Smooth muscle cell (in vitro differentiated cells): ENCODE measurements around the gene CACNA1G. TPM values are rescaled to one million over a fixed set of nuclear protein-coding genes. Genes with fewer than 3 reads are reported as not detected.

Experiments
- DNase-seq: peaks from one replicate; lab custom pipeline; 2025; ENCODE audit not compliant: unreplicated experiment; lab: John Stamatoyannopoulos, UW
- H2AFZ ChIP-seq: fragments of 200-600 bp; sonication (generic); 2 replicates; pipeline ENCODE4 v1.6.0; 2016; ENCODE audit warnings: antibody characterized with exemption, low read depth, mild to moderate bottlenecking
- H3F3A ChIP-seq: fragments of 200-600 bp; sonication (generic); 2 replicates; pipeline ENCODE4 v1.6.0; 2017; ENCODE audit warnings: antibody characterized with exemption, low read depth
- H3K27ac ChIP-seq: fragments of 200-600 bp; sonication (generic); 2 replicates; pipeline ENCODE4 v1.5.1; 2016; ENCODE audit warnings: low read depth, mild to moderate bottlenecking
- H3K27me3 ChIP-seq: fragments of 200-600 bp; sonication (generic); 2 replicates; pipeline ENCODE4 v1.6.1; 2016; ENCODE audit warnings: low read depth, mild to moderate bottlenecking
- H3K36me3 ChIP-seq: fragments of 200-600 bp; sonication (generic); 2 replicates; pipeline ENCODE4 v1.5.1; 2016; ENCODE audit warnings: low read depth
- H3K4me1 ChIP-seq: fragments of 200-600 bp; sonication (generic); 2 replicates; pipeline ENCODE4 v1.5.1; 2016; ENCODE audit warnings: low read depth
- H3K4me2 ChIP-seq: fragments of 200-600 bp; sonication (generic); 2 replicates; pipeline ENCODE4 v1.6.0; 2016; ENCODE audit warnings: mild to moderate bottlenecking
- H3K4me3 ChIP-seq: fragments of 200-600 bp; sonication (generic); 2 replicates; pipeline ENCODE4 v1.5.1; 2016; ENCODE audit warnings: mild to moderate bottlenecking
- H3K79me2 ChIP-seq: fragments of 200-600 bp; sonication (generic); 2 replicates; pipeline ENCODE4 v1.6.0; 2016; ENCODE audit warnings: low read depth, mild to moderate bottlenecking
- H3K9ac ChIP-seq: fragments of 200-600 bp; sonication (generic); 2 replicates; pipeline ENCODE4 v1.6.0; 2016; ENCODE audit warnings: low read depth
- H3K9me3 ChIP-seq: fragments of 200-600 bp; sonication (generic); replicated peaks from 2 replicates; pipeline ENCODE4 v1.5.1; 2016; ENCODE audit warnings: low read depth
- H4K20me1 ChIP-seq: fragments of 200-600 bp; sonication (generic); 2 replicates; pipeline ENCODE4 v1.6.0; 2016; ENCODE audit warnings: low read depth
- WGBS: methylation state at CpG from one replicate; pipeline ENCODE4 v1.1.7; 2016; ENCODE audit warnings: low lambda C conversion rate; 5-methylcytosine and 5-hydroxymethylcytosine counted together
- polyA plus RNA-seq: library from polyadenylated mRNA; unstranded; fragments of >200 nt; fragmentation: Nextera tagmentation; extraction: Ambion mirVana; gene quantifications from 2 replicates; pipeline ENCODE4 v1.2.1, GENCODE V29; 2016
- total RNA-seq: library from RNA; depleted of rRNA; stranded (reverse); fragments of >200 nt; gene quantifications from 2 replicates; pipeline ENCODE4 v1.2.3, GENCODE V29; 2014
- TF ChIP-seq, protein P1 (sequence below): fragments of 200-600 bp; sonication (generic); IDR thresholded peaks from 2 replicates; pipeline ENCODE4 v1.5.1; 2017; ENCODE audit warnings: borderline replicate concordance, mild to moderate bottlenecking, antibody characterized with exemption; ENCODE audit not compliant: insufficient read depth, poor library complexity, severe bottlenecking

CACNA1G gene
- total and polyA plus RNA-seq, 2 experiments from 2014 or later: 1.6 to 1.7 TPM

DNA sequence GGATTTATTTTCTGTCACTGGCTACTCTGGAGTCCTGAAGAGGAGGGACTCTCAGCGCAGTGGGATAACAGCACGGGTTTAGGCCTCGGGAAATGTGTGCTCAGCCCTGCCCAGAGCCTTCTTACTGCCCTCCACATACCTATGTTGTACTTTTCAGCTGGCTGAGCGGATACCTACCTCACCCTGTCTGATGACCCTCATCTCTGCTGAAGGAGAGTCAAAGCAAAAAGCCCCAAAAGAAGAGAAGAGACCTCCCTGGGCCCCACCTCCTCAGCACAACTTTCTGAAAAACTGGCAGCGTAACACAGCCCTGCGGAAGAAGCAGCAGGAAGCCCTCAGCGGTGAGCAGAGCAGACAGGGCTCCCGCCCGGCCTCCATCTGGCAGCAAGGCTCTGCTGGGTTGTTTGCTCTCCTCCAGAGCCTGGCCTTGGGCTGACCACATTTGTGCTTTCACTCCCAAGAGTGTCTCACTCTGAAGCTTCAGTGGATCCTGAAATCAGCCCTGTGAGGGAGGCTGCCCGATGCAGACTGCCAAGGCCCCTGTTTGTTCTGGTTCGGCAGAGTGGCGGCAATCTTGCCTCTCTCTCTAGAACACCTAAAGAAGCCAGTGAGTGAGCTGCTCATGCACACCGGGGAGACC is 42.0 kb upstream of the CACNA1G start:
- Histone ChIP-seq H3K4me1 (peaks cover 6% of the 10 kb centered on the region), H3K27ac (no peak overlapping the region), H2AFZ (no peak overlapping the region)

DNA sequence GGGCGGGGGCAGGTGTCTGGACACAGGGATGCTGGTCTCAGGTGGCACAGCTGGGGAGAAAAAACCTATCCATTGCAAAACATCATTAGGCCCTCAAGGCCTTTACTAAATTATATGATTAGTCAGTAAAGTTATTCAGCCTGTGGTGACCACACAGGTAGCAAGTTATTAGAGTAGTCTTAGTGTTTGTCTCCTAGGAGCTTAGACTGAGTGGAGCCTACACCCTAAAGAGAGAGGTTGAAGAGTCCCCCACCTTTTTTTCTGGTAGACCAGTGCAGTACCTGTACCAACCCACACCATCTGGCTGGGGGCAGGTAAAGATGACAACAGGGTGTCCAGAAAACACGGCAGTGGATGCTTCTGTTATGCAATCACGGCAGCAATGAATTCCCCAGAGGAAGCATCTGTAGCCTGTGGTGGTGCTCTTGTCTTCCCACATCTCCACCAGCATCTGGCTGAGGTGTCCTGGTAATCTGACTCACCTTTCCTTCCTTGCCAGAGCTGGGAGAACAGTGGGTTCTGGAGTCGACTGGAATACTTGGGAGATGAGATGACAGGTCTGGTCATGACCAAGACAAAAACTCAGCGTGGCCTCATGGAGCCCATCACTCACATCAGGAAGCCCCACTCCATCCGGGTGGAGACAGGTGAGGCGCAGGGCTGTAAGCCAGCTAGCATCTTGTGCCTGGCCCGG is 41.2 kb upstream of the CACNA1G start:
- Histone ChIP-seq H3K9me3 (no peaks in the 10 kb centered on the region), H3K4me2 (no peak overlapping the region), H3K4me3 (no peak overlapping the region), H3K27ac (no peak overlapping the region), H3K79me2 (no peaks in the 10 kb centered on the region), H3K9ac (no peak overlapping the region), H3K27me3 (no peaks in the 10 kb centered on the region), H4K20me1 (no peaks in the 10 kb centered on the region), H2AFZ (no peak overlapping the region), H3K36me3 (no peaks in the 10 kb centered on the region), H3F3A (no peaks in the 10 kb centered on the region), H3K4me1 (peaks cover 6% of the 10 kb centered on the region)
- 81% methylated on average over 8 of the region's 8 CpGs for WGBS
- TF ChIP-seq, protein P1, sequence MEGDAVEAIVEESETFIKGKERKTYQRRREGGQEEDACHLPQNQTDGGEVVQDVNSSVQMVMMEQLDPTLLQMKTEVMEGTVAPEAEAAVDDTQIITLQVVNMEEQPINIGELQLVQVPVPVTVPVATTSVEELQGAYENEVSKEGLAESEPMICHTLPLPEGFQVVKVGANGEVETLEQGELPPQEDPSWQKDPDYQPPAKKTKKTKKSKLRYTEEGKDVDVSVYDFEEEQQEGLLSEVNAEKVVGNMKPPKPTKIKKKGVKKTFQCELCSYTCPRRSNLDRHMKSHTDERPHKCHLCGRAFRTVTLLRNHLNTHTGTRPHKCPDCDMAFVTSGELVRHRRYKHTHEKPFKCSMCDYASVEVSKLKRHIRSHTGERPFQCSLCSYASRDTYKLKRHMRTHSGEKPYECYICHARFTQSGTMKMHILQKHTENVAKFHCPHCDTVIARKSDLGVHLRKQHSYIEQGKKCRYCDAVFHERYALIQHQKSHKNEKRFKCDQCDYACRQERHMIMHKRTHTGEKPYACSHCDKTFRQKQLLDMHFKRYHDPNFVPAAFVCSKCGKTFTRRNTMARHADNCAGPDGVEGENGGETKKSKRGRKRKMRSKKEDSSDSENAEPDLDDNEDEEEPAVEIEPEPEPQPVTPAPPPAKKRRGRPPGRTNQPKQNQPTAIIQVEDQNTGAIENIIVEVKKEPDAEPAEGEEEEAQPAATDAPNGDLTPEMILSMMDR: no peak
- DNase-seq: no peak

More for the DNA sequence above, 42.0 kb upstream of the CACNA1G start:
- Histone ChIP-seq H3K9ac (no peak overlapping the region), H3K9me3 (no peaks in the 10 kb centered on the region), H3K4me2 (no peak overlapping the region), H3K4me3 (no peak overlapping the region), H3K27me3 (no peaks in the 10 kb centered on the region), H3K79me2 (no peaks in the 10 kb centered on the region), H4K20me1 (no peaks in the 10 kb centered on the region), H3F3A (no peaks in the 10 kb centered on the region), H3K36me3 (no peaks in the 10 kb centered on the region)
- TF ChIP-seq, protein P1: no peak
- DNase-seq: no peak
- 89% methylated on average over 13 of the region's 13 CpGs for WGBS

DNA sequence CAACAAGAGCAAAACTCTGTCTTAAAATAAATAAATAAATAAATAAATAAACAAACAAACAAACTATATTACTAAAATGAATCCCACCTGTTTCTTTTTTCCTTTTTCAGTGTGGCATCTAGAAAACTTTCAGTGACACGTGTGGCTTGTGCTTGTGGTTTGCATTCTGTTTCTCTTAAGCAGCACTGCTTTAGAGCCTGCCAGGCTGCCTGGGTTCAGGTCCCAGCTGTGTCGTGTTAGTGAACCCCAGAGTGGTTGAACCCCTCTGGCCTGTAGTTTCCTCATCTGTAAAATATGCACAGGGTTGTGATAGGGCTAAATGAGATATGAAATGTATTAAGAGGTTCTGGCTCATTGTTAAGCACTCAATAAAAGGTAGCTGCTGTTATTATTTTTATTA is 40.0 kb upstream of the CACNA1G start:
- Histone ChIP-seq H3F3A (no peaks in the 10 kb centered on the region), H3K27ac (no peak overlapping the region), H3K4me1 (no peaks in the 10 kb centered on the region), H3K79me2 (no peaks in the 10 kb centered on the region), H4K20me1 (no peaks in the 10 kb centered on the region), H3K4me3 (no peak overlapping the region), H3K9ac (no peak overlapping the region), H2AFZ (no peak overlapping the region), H3K36me3 (no peaks in the 10 kb centered on the region), H3K9me3 (no peaks in the 10 kb centered on the region), H3K27me3 (no peaks in the 10 kb centered on the region), H3K4me2 (no peak overlapping the region)
- 84% methylated on average over 2 of the region's 2 CpGs for WGBS
- no peak for DNase-seq
- TF ChIP-seq, protein P1: no peak
